ENCODE measurements around the gene SHROOM3.

SHROOM3 gene

DNA sequence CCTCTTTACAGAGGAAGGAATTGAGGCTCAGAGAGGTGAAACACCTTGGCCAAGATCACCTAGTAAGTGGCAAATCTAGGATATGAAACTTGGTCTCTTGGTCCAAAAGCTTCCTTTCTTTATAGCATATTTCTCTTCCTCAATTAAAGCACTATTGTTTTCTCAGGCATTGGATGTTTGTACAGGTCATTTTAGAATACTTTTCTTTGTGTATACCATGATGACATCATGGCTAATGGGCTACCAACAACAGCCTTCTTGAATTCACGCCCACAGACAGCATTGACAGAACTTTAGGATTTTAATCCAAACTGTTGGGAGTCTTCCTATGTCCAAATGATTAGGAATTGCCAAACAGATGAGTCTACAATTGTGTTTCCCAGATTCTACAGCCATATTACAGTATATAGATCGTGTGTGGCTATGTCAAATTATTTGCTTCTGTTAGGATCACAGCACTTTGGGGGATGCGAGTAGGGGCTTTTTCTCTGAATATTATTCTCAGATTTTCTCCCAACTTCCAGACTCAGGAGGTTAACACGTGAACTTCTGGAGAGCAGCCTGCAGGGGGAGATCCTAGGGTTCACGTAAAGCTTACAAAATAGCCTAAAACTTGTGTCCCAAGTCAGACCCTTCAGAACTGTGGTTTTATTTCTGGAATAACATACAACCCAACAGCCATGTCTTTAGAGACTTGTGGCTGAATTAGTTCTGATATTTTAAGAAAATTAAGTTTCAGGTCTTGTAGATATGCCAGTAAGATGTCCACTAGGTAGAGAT, 191.8 kb downstream of the SHROOM3 start:
- FAIRE-seq = no peak

DNA sequence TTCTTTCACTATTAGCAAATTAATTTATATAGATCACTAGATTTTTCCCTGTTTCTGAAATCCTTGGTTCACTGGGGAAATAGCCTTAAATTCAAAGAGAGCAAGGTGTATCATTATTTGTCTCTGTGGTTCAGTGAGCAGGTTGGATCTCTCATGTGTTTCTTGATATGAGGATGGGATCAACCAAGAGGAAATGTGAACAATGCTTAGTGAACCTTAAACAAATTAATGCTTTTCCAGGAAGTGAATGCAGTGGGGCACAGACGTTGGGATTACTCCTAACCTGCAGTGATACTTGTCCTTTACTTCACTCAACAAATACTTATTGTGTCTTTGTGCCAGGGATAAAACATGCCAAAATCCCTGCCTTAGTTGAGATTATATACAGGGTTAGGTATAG, 193.2 kb downstream of the SHROOM3 start:
- FAIRE-seq = no peak

DNA sequence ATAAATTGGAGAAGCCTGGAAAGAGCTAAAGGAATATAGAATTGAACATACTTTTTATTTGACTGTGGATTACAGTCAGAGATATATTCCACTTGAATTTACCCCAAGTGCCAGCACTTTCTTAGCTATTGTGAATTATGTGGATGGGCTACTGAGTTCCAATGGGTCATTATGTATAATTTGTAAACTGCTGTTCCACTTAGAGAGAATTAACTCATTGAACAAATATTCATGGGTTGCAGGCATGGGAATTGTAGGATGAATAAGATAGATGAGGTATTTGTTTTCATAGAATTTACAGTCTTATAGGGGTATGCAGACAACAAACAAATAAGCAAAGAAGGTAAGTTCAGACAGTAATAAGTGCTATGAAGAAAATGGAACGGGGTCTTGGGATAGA, 195.7 kb downstream of the SHROOM3 start:
- no peak for FAIRE-seq

- FAIRE-seq = no peak
These were observed 199.2 kb downstream of the SHROOM3 start for GRCh38 chr4:76634220-76634619.

DNA sequence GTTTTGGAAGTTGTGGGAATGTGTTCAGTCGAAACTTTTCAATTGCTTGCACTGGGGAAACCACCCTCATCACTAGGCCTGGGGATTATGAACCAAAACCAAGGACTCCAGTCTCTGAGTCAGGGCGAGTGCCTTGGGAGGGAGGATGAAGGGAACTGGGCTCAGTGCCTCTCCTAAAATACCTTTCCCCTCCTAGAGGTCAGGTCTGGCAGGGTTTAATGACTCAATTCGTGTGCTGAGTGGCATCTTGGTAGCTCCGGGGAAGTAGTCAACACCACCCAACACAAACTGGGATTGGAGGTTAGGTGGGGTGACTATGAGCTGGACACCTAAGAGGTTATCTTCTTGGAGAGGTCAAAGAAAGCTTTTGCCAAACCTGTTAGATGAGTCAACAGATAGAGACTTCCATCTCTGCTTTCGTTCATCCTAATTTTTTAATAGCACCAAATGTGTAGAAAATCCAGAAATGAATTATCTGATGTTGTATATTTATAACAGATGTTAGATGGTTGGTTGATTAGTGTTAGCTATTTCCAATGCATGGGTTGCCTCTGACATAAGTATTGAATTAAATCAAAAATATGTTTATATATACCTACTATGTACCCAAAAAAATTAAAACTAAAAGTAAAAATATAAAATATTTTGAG, 202.8 kb downstream of the SHROOM3 start:
- no peak for FAIRE-seq

DNA sequence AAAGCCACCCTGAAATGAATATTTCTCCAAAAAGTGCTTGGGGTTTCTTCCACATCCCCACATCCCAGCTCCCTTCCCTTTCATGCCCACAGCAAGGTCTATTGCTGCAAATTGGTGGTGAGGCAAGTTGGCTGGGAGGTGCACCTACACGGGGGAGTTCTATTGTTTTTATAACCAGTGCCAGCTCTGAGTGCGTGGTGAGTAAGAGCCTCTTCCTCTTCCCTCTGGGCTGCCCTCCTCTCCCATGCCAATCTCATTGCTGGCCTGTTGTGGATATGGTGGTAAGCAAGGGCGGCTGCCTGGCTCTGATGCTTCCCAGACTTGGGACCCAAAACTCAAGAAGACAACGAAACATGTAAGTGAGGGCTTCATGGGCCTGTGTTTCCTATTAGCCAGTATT, 204.3 kb downstream of the SHROOM3 start:
- FAIRE-seq = no peak

GRCh38 chr4:76640353-76640910, 205.4 kb downstream of the SHROOM3 start:
- FAIRE-seq = no peak

- FAIRE-seq = no peak
These were observed 206.3 kb downstream of the SHROOM3 start for GRCh38 chr4:76641351-76641750.

DNA sequence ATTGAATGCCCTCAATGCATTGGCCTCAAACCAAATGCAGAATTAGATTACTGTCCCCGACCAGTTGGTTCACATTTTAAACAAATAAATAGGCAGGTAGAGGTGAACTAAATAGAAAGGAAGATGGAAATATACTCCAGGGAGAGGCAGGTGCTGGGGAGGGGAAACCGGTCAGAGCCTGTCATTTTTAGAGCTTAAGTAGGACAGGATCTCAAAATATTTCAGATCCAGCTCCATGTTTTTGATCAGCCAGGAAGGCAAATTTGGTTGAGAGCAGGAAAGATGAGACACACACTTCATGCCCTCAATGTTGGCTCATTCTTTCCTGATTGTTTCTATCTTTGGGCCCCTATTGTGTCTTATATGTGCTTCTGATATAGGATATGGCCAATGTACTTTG, 206.7 kb downstream of the SHROOM3 start:
- no peak for FAIRE-seq

GRCh38 chr4:76644831-76645485, 209.9 kb downstream of the SHROOM3 start:
- FAIRE-seq = no peak

DNA sequence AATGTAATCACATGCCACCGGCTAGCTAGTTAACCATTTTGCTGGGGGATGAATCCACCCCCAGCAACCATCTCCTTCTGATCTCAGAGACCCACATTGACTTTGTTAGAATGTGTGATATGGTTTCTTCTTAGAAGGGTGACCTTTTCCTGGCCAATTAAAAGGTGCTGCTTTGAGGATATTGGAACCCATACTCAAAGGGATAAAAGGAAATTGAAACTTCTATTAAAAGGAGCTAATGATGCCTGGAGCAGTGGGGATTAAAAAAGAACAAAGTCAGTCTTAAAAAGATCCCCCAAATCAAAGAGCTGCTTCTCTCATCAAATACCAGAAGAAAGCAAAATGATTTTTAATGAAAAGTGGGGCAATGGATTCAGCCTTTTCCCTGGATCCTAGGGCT, 214.1 kb downstream of the SHROOM3 start:
- FAIRE-seq = no peak

DNA sequence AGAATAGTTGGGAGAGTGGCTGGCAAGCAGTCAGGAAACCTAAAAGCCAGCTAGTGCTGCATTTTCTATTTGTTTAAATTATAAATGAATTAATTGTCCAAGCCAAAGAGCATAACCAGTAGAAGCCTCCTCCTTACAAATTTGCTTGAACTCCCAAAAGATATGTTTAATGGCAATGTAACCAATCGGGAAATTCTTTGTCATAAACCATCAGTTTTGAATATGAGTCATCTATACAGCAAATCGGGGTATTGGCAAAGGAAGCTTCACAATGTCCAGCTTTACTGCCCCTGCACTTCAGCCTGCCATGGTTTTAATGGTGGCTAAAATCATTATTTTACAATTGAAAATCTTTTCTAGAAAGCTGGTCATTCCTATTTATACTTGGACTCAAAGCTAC, 216.6 kb downstream of the SHROOM3 start:
- no peak for FAIRE-seq

DNA sequence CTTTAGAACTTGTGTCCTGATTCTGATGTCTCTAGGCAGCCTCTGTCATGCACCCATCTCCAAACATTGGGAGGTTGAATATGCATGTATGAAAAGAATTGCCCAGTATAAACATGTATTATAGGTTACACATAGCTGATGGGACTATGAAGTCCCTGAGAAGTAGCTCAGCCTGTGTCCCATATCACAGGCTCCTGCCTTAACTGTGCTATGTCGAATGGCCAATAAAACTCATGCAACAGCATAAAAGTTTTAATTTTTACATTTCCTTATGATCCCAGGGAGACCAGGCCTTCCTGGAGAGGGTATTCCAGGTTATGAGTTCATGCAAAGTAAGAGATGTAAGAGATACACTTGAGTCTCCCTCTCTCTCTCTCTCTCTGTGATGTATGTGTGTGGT, 217.4 kb downstream of the SHROOM3 start:
- no peak for FAIRE-seq

GRCh38 chr4:76654084-76654483, 219.1 kb downstream of the SHROOM3 start:
- FAIRE-seq = no peak

GRCh38 chr4:76654791-76655190, 219.8 kb downstream of the SHROOM3 start:
- FAIRE-seq = no peak

GRCh38 chr4:76655566-76656479, 220.8 kb downstream of the SHROOM3 start:
- no peak for FAIRE-seq

GRCh38 chr4:76657443-76657842, 222.4 kb downstream of the SHROOM3 start:
- FAIRE-seq = no peak

DNA sequence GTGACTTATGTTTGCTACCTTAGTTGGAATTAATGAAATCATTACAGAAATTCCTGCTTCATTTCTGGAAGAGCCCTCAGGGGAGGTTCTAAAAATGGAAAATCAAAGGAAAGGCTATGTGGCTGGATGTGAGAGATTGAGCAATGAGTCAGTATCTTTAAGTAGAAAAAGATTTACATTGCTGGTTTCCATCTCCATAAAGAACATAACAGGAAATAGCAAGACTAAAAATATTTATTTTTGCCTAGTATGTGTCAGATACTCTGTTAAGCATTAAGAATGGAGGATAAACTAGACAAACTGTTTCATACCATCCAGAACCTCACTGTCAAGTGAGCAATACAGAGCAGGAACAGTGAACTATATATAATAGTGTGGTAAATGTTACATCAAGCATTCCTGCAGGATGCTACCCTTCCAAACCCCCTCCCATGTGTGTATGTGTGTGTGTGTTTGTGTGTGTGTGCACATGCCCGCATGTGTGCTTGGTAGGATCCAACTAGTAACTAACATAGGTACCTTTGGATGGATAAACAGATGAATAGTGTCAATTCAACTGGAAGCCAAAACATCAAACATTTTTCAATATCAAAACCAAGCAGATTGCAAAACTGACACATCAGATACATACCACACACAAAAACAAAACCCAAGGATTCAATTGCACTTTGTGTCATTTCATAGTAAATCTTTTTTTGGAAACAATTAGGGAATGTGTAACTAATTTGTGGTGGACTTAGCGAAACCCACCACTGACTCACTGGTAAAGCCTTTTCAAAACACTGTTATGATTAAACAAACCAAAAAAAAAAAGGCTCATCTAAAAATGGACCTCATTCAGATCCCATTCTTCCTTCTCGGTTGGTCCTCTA, 223.4 kb downstream of the SHROOM3 start:
- no peak for FAIRE-seq

DNA sequence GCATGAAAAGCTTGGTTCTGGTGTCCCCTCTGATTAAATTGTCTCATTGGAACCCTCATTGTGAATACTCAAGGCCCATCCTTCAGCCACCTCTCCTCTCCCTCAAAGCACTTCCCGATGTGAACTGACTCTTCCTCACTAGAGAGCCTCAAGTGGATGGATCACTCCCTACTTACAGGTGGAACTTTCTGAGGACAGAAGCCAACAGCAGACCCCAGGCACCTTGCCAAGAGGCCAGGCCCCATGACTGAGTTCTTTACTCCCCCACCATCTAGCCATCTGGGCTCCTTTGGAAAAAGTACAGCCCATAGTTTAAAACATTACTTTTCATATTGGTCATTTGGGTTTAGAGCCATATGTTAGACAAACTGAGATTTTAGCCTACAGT, 224.1 kb downstream of the SHROOM3 start:
- FAIRE-seq = no peak

- FAIRE-seq = no peak
These were observed 228.8 kb downstream of the SHROOM3 start for GRCh38 chr4:76663824-76664223.

DNA sequence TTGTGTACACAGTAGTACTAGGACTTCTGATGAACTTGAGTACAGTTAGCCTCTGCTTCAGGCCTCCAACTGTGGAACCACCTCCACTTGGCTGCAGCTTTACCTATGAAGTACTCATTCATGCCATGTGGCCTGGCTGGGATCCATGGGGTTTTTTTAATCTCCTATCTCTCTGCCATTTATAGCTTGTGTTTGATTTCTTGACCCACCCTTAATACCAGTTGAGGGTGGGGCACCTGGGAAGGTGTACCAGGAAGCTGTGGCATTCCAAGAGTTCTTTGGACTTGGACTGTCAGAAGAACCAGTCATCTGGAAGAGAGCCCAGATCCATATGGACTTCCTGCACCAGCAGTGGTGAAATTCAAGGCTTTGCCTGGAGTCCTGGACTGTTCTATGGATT, 230.1 kb downstream of the SHROOM3 start:
- no peak for FAIRE-seq

DNA sequence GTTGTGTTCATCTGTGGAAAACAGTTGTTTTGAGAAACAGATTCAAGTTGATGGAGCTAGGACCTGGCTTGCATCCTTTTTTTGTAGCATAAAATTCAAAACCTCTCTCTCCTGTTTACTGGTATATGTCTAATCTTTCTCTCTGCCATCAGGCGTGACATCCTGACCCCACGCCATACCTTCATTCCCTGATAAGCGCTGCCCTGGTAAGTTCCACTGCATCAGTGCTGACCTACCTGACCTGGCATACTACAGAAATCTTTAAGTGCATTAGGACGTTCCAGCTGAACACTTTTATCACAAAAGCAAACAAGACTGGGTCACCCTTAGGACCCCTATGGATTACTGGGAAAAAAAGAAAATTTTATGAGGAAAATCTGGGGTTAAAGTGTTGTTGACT, 230.7 kb downstream of the SHROOM3 start:
- no peak for FAIRE-seq

All from endometrium (tissue), 2 donors.